HuH-7 (cell line): ENCODE data around the gene HSD11B1.
"Not testable (repeated sequence)": the region's sequence is repeated elsewhere in the genome, so short reads cannot be mapped to it uniquely, and the experiment has no call there.

Experiments
- DNase-seq: peaks from one replicate; pipeline ENCODE4 v3.0.0; 2011; ENCODE audit warnings: low spot score

Gene HSD11B1

DNA sequence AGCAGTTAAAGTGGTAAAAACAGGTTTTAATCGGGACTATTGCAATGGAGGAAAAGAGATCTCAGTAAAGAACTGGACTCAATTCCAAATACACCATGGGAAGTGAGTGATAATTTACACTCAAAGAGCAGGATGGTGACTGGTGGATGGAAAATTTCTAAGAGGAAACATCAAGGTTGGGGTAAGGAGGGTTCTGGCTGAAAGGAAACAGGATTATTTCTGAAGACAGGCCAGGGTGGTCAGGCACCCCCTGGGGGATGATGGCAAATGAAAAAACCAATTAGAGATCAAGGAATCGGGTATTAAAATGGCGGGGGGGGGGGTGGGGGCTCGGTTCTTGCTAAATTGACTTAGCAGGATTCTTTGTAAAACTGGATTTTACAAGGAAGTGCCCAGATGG lies 12.3 kb upstream of the HSD11B1 start:
- DNase-seq: no peak

- DNase-seq: peak; percentile 37
Observed at GRCh38 chr1:209692745-209693504, 11.7 kb upstream of the HSD11B1 start.

DNA sequence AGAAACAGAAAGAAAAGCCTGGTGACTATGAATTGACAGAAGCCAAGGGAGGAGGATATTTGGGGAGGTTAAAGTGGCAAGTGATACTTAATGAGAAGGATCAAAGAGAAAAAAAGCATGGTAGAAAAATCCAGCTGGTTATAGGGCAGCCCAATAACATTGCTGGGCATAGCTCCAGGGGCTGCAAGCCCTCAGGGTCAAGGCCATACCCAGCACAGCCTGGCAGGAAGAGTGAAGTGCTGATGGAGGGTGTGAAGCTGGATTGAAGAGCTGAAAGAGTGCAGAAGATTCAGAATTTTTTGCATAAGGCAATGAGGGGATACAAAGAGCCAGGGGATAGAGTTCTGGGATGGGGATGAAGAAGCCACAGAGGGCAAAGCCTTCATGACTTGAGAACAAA lies 8.0 kb upstream of the HSD11B1 start:
- DNase-seq: no peak

- no peak for DNase-seq
Observed at GRCh38 chr1:209697126-209697525, 7.5 kb upstream of the HSD11B1 start.

- not testable (repeated sequence) for DNase-seq
Observed at GRCh38 chr1:209700686-209701085, 4.0 kb upstream of the HSD11B1 start.

- no peak for DNase-seq
Observed at GRCh38 chr1:209702832-209703231, 1.8 kb upstream of the HSD11B1 start.

- no peak for DNase-seq
Observed at GRCh38 chr1:209703834-209704504, 677 bp upstream of the HSD11B1 start.

- no peak for DNase-seq
Observed at GRCh38 chr1:209705033-209705598, 470 bp downstream of the HSD11B1 start.

- DNase-seq: no peak
Observed at GRCh38 chr1:209706622-209707021, 2.0 kb downstream of the HSD11B1 start.

- no peak for DNase-seq
Observed at GRCh38 chr1:209707308-209707707, 2.7 kb downstream of the HSD11B1 start.

GRCh38 chr1:209708297-209708696 lies 3.7 kb downstream of the HSD11B1 start:
- no peak for DNase-seq

- DNase-seq: no peak
Observed at GRCh38 chr1:209710093-209710492, 5.4 kb downstream of the HSD11B1 start.

DNA sequence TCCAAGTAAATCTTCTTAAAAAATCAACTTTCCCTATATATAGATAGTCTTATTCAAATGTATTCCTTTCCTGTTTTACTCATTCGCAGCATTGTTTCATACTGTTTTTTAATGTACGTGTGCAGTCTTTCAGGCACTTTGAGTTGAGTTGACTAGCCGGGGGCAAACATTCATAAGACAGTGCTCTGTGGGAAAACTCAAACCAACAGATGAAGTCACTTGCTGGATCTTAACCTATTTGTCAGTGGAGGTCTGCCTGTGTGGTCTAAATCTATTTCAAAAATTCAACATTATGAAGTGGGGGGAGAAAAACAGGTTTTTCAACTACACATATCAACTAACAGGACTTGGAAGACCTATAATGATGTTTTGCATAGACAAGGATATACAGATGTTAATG lies 6.2 kb downstream of the HSD11B1 start:
- no peak for DNase-seq

- DNase-seq: no peak
Observed at GRCh38 chr1:209714338-209714737, 9.7 kb downstream of the HSD11B1 start.

DNA sequence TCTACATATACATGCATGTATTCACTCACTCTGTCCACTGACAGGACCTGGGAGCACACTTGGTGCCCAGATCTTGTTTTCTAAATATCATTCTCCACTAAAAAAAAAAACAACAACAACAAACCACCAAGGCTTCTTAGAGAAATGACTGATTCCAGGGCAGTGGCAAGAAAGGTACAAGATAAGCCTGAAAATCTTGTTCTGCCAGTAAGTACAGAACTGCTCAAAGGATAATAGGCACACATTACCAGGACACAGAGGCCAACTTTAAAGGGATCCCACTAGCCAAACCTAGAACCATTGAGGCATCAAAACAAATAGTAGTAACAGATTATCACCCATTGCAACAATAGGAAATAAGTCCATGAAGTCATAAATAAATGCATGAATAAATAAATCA lies 10.7 kb downstream of the HSD11B1 start:
- DNase-seq: no peak

GRCh38 chr1:209717818-209718217 lies 13.2 kb downstream of the HSD11B1 start:
- DNase-seq: no peak

DNA sequence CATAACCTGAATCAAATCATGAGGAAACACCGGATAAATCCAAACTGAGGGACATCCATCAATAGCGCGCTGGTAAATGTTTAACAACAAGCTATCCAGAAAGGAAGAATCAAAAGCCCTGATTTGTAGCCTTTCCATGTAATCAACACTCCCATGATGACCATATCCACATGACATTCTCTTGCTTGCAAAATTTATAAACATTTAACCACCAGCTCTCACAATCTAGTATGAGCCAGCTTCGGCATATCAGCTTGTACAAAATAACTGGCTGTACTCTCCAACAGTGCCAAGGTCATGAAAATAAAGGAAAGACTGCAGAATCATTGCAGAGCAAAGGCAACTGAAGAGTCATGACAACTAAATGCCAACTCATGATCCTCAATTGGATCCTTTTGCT lies 15.7 kb downstream of the HSD11B1 start:
- DNase-seq: no peak

DNA sequence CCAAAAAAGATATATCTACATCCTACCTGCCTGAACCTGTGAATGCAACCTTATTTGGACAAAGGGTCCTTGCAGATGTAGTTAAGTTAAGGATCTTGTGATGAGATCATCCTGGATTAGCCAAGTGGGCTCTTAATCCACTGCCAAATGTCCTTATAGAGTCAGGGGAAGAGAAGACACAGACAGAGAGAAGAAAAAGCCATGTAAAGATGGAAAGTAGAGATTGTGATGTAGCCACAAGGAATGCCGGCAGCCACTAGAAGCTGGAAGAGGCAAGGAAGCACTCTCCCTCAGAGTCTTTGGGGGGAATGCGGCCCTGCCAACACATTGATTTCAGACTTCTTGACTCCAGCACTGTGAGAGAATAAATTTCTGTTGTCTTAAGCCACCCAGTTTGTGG lies 16.2 kb downstream of the HSD11B1 start:
- no peak for DNase-seq

DNA sequence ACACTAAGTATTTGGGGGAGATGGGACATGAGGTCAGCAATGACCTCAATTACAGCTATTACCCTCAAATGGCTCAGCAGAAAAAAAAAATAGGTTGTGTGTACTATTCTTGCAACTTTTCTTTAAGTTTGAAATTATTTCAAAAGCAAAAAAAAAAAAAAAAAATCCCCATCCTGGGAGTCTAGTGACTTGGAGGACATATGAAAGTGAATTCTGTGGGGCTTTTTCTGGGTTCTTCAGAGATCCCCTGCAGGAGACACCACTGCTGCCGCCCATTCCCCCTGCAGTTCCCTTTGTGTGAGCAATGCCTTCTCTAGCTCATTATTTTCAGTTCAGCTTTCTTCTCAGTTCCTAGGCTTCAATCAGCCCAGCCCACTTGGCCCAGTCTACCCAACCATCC lies 16.7 kb downstream of the HSD11B1 start:
- DNase-seq: no peak

DNA sequence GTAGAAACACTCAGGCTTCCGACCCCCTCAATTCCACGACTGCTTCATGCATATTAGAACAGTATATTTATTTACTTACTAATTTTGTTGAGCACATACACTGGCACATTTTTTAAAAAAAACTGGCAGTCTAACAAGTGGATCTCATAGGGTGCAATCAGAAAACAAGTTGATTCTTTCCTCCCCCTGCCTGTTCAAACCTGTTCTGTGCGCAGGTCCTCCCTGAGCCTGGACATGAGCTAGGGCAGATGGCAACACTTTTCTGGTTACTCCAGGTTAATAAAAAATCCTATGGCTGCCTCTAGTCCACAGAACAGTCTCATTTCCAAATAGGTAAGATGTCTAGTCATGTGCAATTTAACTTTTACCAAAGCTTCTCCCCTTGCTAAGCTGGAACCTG lies 18.6 kb downstream of the HSD11B1 start:
- DNase-seq: no peak

- DNase-seq: no peak
Observed at GRCh38 chr1:209723756-209724693, 19.4 kb downstream of the HSD11B1 start.

GRCh38 chr1:209727286-209727685 lies 22.6 kb downstream of the HSD11B1 start:
- no peak for DNase-seq
